H9 (cell line): ENCODE measurements around the gene MYH14. TPM values are rescaled to one million over a fixed set of nuclear protein-coding genes. Genes with fewer than 3 reads are reported as not detected.

Experiments
- DNase-seq: peaks from one replicate; pipeline ENCODE4 v3.0.0-alpha.2; 2017
- H2AFZ ChIP-seq: one replicate; pipeline ENCODE4 v1.6.1; 2013; ENCODE audit warnings: mild to moderate bottlenecking, low read length, control low read depth, moderate library complexity
- H2AK5ac ChIP-seq: 2 replicates; pipeline ENCODE4 v1.6.1; 2013; ENCODE audit warnings: low read length, control low read depth, mixed read lengths; ENCODE audit not compliant: insufficient read length
- H2BK120ac ChIP-seq: one replicate; pipeline ENCODE4 v1.6.1; 2013; ENCODE audit warnings: low read depth, mild to moderate bottlenecking, low read length, control low read depth, inconsistent platforms; ENCODE audit not compliant: poor library complexity, severe bottlenecking
- H2BK12ac ChIP-seq: 2 replicates; pipeline ENCODE4 v1.6.1; 2013; ENCODE audit warnings: low read length, control low read depth, mixed read lengths, low read depth; ENCODE audit not compliant: insufficient read length
- H2BK15ac ChIP-seq: 2 replicates; pipeline ENCODE4 v1.6.1; 2013; ENCODE audit warnings: low read depth, low read length, control low read depth
- H2BK20ac ChIP-seq: one replicate; pipeline ENCODE4 v1.6.1; 2013; ENCODE audit warnings: low read depth, mild to moderate bottlenecking, low read length, control low read depth, inconsistent platforms; ENCODE audit not compliant: poor library complexity, severe bottlenecking
- H2BK5ac ChIP-seq: 2 replicates; pipeline ENCODE4 v1.6.1; 2013; ENCODE audit warnings: low read length, control low read depth, mixed read lengths; ENCODE audit not compliant: insufficient read length
- H3K14ac ChIP-seq: 2 replicates; pipeline ENCODE4 v1.6.1; 2013; ENCODE audit warnings: low read length, control low read depth; ENCODE audit not compliant: insufficient read depth
- H3K18ac ChIP-seq: 2 replicates; pipeline ENCODE4 v1.6.1; 2013; ENCODE audit warnings: low read depth, mild to moderate bottlenecking, mixed read lengths, low read length, control low read depth; ENCODE audit not compliant: insufficient read length
- H3K23ac ChIP-seq: 2 replicates; pipeline ENCODE4 v1.6.1; 2013; ENCODE audit warnings: low read length, control low read depth, mixed read lengths, low read depth; ENCODE audit not compliant: insufficient read length
- H3K23me2 ChIP-seq: 2 replicates; pipeline ENCODE4 v1.6.1; 2013; ENCODE audit warnings: low read depth, mild to moderate bottlenecking, mixed read lengths, low read length, control low read depth; ENCODE audit not compliant: insufficient read length, poor library complexity, severe bottlenecking
- H3K27ac ChIP-seq: 2 replicates; pipeline ENCODE4 v1.5.1; 2013; ENCODE audit warnings: low read length, control low read depth, mixed read lengths, low read depth; ENCODE audit not compliant: insufficient read length
- H3K27me3 ChIP-seq: 2 replicates; pipeline ENCODE4 v1.6.1; 2013; ENCODE audit warnings: low read length, control low read depth, inconsistent platforms; ENCODE audit not compliant: insufficient read depth
- H3K4ac ChIP-seq: 2 replicates; pipeline ENCODE4 v1.6.1; 2013; ENCODE audit warnings: low read depth, mild to moderate bottlenecking, control low read depth, inconsistent platforms, low read length, moderate library complexity
- H3K4me1 ChIP-seq: 2 replicates; pipeline ENCODE4 v1.6.1; 2013; ENCODE audit warnings: low read length, control low read depth, inconsistent platforms; ENCODE audit not compliant: insufficient read depth
- H3K4me2 ChIP-seq: 2 replicates; pipeline ENCODE4 v1.6.1; 2013; ENCODE audit warnings: low read length, control low read depth, mixed read lengths; ENCODE audit not compliant: insufficient read length, insufficient read depth
- H3K56ac ChIP-seq: 2 replicates; pipeline ENCODE4 v1.6.1; 2013; ENCODE audit warnings: low read depth, mild to moderate bottlenecking, mixed read lengths, low read length, control low read depth; ENCODE audit not compliant: insufficient read length
- H3K79me1 ChIP-seq: 2 replicates; pipeline ENCODE4 v1.6.1; 2013; ENCODE audit warnings: low read depth, mild to moderate bottlenecking, moderate library complexity, low read length, control low read depth, inconsistent platforms; ENCODE audit not compliant: insufficient read depth, poor library complexity, severe bottlenecking
- H3K79me2 ChIP-seq: 2 replicates; pipeline ENCODE4 v1.6.1; 2013; ENCODE audit warnings: low read length, control low read depth, inconsistent platforms; ENCODE audit not compliant: insufficient read depth
- H3K9ac ChIP-seq: 2 replicates; pipeline ENCODE4 v1.6.1; 2013; ENCODE audit warnings: low read length, control low read depth, mixed read lengths; ENCODE audit not compliant: insufficient read length; ENCODE audit errors: extremely low read depth
- H3K9me3 ChIP-seq: one replicate; pipeline ENCODE4 v1.6.1; 2013; ENCODE audit warnings: low read depth, low read length, inconsistent platforms; ENCODE audit not compliant: control insufficient read depth
- H3T11ph ChIP-seq: one replicate; pipeline ENCODE4 v1.6.1; 2013; ENCODE audit warnings: mild to moderate bottlenecking, low read length, control low read depth, inconsistent platforms
- H4K20me1 ChIP-seq: one replicate; pipeline ENCODE4 v1.6.1; 2013; ENCODE audit not compliant: control insufficient read depth, insufficient read length, insufficient read depth
- H4K5ac ChIP-seq: 2 replicates; pipeline ENCODE4 v1.6.1; 2013; ENCODE audit warnings: low read depth, mild to moderate bottlenecking, mixed read lengths, low read length, control low read depth; ENCODE audit not compliant: insufficient read length
- H4K8ac ChIP-seq: replicated peaks from 2 replicates; pipeline ENCODE4 v1.6.1; 2013; ENCODE audit warnings: low read length, control low read depth, mixed read lengths, low read depth; ENCODE audit not compliant: insufficient read length
- H4K91ac ChIP-seq: 2 replicates; pipeline ENCODE4 v1.6.1; 2013; ENCODE audit warnings: low read depth, mild to moderate bottlenecking, moderate library complexity, mixed read lengths, low read length, control low read depth; ENCODE audit not compliant: insufficient read length
- H3K27ac Mint-ChIP-seq, 3 experiments: 2 replicates in 2 of 3; 3 replicates in 1 of 3; pipeline ENCODE4 v1.8.0; 2020 to 2021; ENCODE audit warnings: mixed read lengths in 3 of 3, mild to moderate bottlenecking in 1 of 3, moderate library complexity in 1 of 3
- H3K27me3 Mint-ChIP-seq: 2 replicates; pipeline ENCODE4 v1.8.0; 2021; ENCODE audit warnings: low read depth, mild to moderate bottlenecking, moderate library complexity, mixed read lengths
- H3K36me3 Mint-ChIP-seq, 3 experiments: 2 replicates in 2 of 3; 3 replicates in 1 of 3; pipeline ENCODE4 v1.8.0; 2020 to 2021; ENCODE audit warnings: low read depth in 3 of 3, mixed read lengths in 3 of 3; ENCODE audit not compliant: insufficient read depth in 1 of 3
- H3K4me1 Mint-ChIP-seq, 2 experiments: 2 replicates each; pipeline ENCODE4 v1.8.0; 2020; ENCODE audit warnings: mixed read lengths in 2 of 2
- H3K4me3 Mint-ChIP-seq, 2 experiments: 2 replicates in 1 of 2; 3 replicates in 1 of 2; pipeline ENCODE4 v1.8.0; 2020 to 2021; ENCODE audit warnings: mild to moderate bottlenecking in 2 of 2, mixed read lengths in 2 of 2, moderate library complexity in 1 of 2
- H3K9me3 Mint-ChIP-seq, 2 experiments: 2 replicates in 1 of 2; 3 replicates in 1 of 2; pipeline ENCODE4 v1.8.0; 2020; ENCODE audit warnings: mild to moderate bottlenecking in 2 of 2, mixed read lengths in 2 of 2, moderate library complexity in 1 of 2
- CTCF ChIP-seq: fragments of 200-600 bp; sonication (generic); conservative IDR thresholded peaks from 3 replicates; pipeline ENCODE4 v1.8.0; 2021; ENCODE audit warnings: antibody characterized with exemption, mild to moderate bottlenecking
- WGBS: extraction: QIAGEN DNeasy Blood & Tissue Kit; methylation state at CpG from one replicate; pipeline ENCODE4 v1.1.7; 2013; ENCODE audit warnings: missing lambda C conversion rate, low lambda C conversion rate, mixed read lengths; ENCODE audit not compliant: insufficient read length; ENCODE audit errors: extremely low coverage; 5-methylcytosine and 5-hydroxymethylcytosine counted together
- total RNA-seq: library from RNA; stranded (reverse); gene quantifications from 2 replicates; pipeline ENCODE4 v1.2.1, GENCODE V29; 2021

The MYH14 gene
- total RNA-seq, 1 experiment from 2014 or later: 27.7 TPM

DNA sequence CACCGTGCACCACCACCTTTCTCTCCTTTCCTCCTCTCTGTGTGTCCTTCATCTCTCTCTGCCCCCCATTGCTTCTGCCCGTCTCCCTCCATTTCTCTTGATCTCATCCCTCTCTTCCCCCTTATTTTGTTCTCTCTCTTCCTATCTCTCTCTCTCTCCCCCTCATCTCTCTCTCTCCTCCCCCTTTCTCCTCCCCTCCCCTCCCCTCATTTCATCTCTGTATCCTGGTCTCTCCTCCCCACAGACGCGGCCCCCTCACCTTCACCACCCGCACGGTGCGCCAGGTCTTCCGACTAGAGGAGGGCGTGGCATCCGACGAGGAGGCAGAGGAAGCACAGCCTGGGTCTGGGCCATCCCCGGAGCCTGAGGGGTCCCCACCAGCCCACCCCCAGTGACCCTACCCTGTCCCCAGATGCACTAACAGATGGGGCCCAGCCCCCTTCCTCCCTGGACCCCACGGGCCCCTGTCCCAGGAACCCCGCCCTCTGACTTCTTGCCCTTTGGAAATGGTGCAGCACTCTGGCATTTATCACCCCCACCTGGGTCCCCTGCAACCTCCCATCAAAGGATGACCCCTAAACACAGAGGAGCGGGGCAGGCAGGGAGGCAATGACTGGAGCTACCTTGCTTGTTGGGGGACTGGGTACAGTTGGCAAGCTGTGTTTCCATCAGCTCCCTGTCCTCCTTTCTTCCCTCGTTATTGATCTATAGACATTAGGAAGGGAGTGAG lies 106.1 kb downstream of the MYH14 start:
- no peak overlapping the region for H3K4ac ChIP-seq
- H2BK15ac ChIP-seq: no peak overlapping the region
- H3K27me3 ChIP-seq: no peaks in the 10 kb centered on the region
- no peak overlapping the region for H3K4me3 Mint-ChIP-seq
- no peak overlapping the region for H4K8ac ChIP-seq
- WGBS: no CpG with 5 or more reads among the region's 16 CpGs
- H4K91ac ChIP-seq: no peak overlapping the region
- no peak for DNase-seq
- H3K27ac Mint-ChIP-seq: no peak overlapping the region
- H3K79me1 ChIP-seq: no peaks in the 10 kb centered on the region
- H3K36me3 Mint-ChIP-seq: peaks cover 0 to 7% (median 0%) of the 10 kb centered on the region in 3 experiments; a peak in 4 of 7 replicates
- H3K4me1 ChIP-seq: no peaks in the 10 kb centered on the region
- no peaks in the 10 kb centered on the region; a peak in 1 of 5 replicates for H3K9me3 Mint-ChIP-seq
- H3K79me2 ChIP-seq: no peaks in the 10 kb centered on the region
- H3K27me3 Mint-ChIP-seq: peaks cover 28% of the 10 kb centered on the region
- no peak overlapping the region for H3K14ac ChIP-seq
- no peak overlapping the region for H3K9ac ChIP-seq
- H3K9me3 ChIP-seq: no peaks in the 10 kb centered on the region
- H2BK20ac ChIP-seq: no peak overlapping the region
- H4K20me1 ChIP-seq: no peaks in the 10 kb centered on the region
- no peak overlapping the region for H3K27ac ChIP-seq
- no peak overlapping the region for H4K5ac ChIP-seq
- H2AK5ac ChIP-seq: no peak overlapping the region
- H2BK5ac ChIP-seq: no peak overlapping the region
- TF ChIP-seq CTCF: no peak
- H2AFZ ChIP-seq: no peak overlapping the region
- no peak overlapping the region for H3T11ph ChIP-seq
- peaks cover 15 to 34% of the 10 kb centered on the region in 2 experiments for H3K4me1 Mint-ChIP-seq
- peaks cover 21% of the 10 kb centered on the region for H3K23me2 ChIP-seq
- no peak overlapping the region for H2BK12ac ChIP-seq
- no peak overlapping the region for H3K56ac ChIP-seq
- H2BK120ac ChIP-seq: no peak overlapping the region
- no peak overlapping the region for H3K23ac ChIP-seq
- H3K4me2 ChIP-seq: no peak overlapping the region
- no peak overlapping the region for H3K18ac ChIP-seq
